Upper lobe of left lung (tissue), 6 donors: ENCODE measurements around the gene MAN2A2. TPM values are rescaled to one million over a fixed set of nuclear protein-coding genes. Genes with fewer than 3 reads are reported as not detected.

Source experiments
- ATAC-seq, 2 donors: fragments of 200-7000 bp; cut with Tn5 transposase; one replicate each; pipeline ENCODE4 v1.9.1; 2022; ENCODE audit warnings: mild to moderate bottlenecking in 2 of 2, moderate library complexity in 2 of 2; ENCODE audit not compliant: low FRiP score in 2 of 2
- DNase-seq, 2 donors: peaks; one replicate each; pipeline ENCODE4 v3.0.0-alpha.2; 2019 to 2020
- H3K27ac ChIP-seq, 4 donors: fragments of 200-600 bp; sonication (generic); one replicate each; pipeline ENCODE4 v1.5.1; 2016 to 2019
- H3K27me3 ChIP-seq, 4 donors: fragments of 200-600 bp; sonication (generic); one replicate each; pipeline ENCODE4 v1.5.1; 2017 to 2019
- H3K36me3 ChIP-seq, 4 donors: fragments of 200-600 bp; sonication (generic); one replicate each; pipeline ENCODE4 v1.5.1; 2016 to 2019
- H3K4me1 ChIP-seq, 4 donors: fragments of 200-600 bp; sonication (generic); one replicate each; pipeline ENCODE4 v1.5.1; 2018 to 2019
- H3K4me3 ChIP-seq, 4 donors: fragments of 200-600 bp; sonication (generic); one replicate each; pipeline ENCODE4 v1.5.1; 2017 to 2019; ENCODE audit warnings: mild to moderate bottlenecking in 2 of 4, moderate library complexity in 1 of 4
- H3K9me3 ChIP-seq, 4 donors: fragments of 200-600 bp; sonication (generic); one replicate each; pipeline ENCODE4 v1.5.1; 2018 to 2019
- CTCF ChIP-seq, 6 experiments: fragments of 450-650 bp in 4 of 6; fragments of 200-600 bp in 2 of 6; sonication (generic) in 2 of 6; IDR thresholded peaks; one replicate each; pipeline ENCODE4 v1.5.1; 2016 to 2019; ENCODE audit warnings: antibody characterized with exemption in 6 of 6
- EP300 ChIP-seq, 4 donors: sonication (generic); formaldehyde crosslinking; IDR thresholded peaks; one replicate each; pipeline ENCODE4 v1.5.1; 2017; ENCODE audit warnings: antibody characterized with exemption in 4 of 4, control low read depth in 2 of 4
- POLR2A ChIP-seq, 4 donors: fragments of 450-650 bp; IDR thresholded peaks; one replicate each; pipeline ENCODE4 v1.5.1; 2016 to 2017; ENCODE audit warnings: antibody characterized with exemption in 4 of 4, mild to moderate bottlenecking in 2 of 4
- POLR2AphosphoS5 ChIP-seq, 2 donors: sonication (generic); formaldehyde crosslinking; IDR thresholded peaks; one replicate each; pipeline ENCODE4 v1.5.1; 2017; ENCODE audit warnings: antibody characterized with exemption in 2 of 2
- WGBS, 2 donors: methylation state at CpG; one replicate each; pipeline ENCODE4 v1.1.5; 2017 to 2018; 5-methylcytosine and 5-hydroxymethylcytosine counted together
- total RNA-seq, 6 donors: library from RNA; depleted of rRNA in 4 of 6; stranded (reverse); fragments of >200 nt in 4 of 6; gene quantifications; one replicate each; pipeline versions ENCODE4 v1.1.0 to v1.2.1, GENCODE V29; 2016 to 2021
- donor health status: DM: no; HTN: no; CAD: no; lungs with moderate emphysema.
- donor health status: DM: no; HTN: yes; CAD: no; lungs with severe emphysema.

Gene MAN2A2
- total RNA-seq, 6 donors from 2014 or later = 36.8 to 219 (median 90.1) TPM

GRCh38 chr15:90891346-90891949 is 11.7 kb upstream of the MAN2A2 start:
- TF ChIP-seq EP300 (IDR thresholded peaks at IDR 0.05) = no peak
- no peak for TF ChIP-seq POLR2A (IDR thresholded peaks at IDR 0.05)
- no peak for TF ChIP-seq CTCF (IDR thresholded peaks at IDR 0.05)
- TF ChIP-seq POLR2AphosphoS5 (IDR thresholded peaks at IDR 0.05) = no peak
- no peak for ATAC-seq
- WGBS, 2 donors = 88 to 94% methylated on average over 7 to 8 of the region's 8 CpGs
- no peaks in the 10 kb centered on the region for H3K27me3 ChIP-seq
- peaks cover 22 to 85% (median 77%) of the 10 kb centered on the region in 4 donors for H3K36me3 ChIP-seq
- DNase-seq = no peak
- H3K9me3 ChIP-seq = no peaks in the 10 kb centered on the region
- peaks cover 3 to 18% (median 8%) of the 10 kb centered on the region in 4 donors for H3K4me1 ChIP-seq
- H3K27ac ChIP-seq = no peak overlapping the region
- H3K4me3 ChIP-seq = no peak overlapping the region

GRCh38 chr15:90892023-90892422 is 11.1 kb upstream of the MAN2A2 start:
- H3K4me3 ChIP-seq = no peak overlapping the region
- peaks cover 22 to 84% (median 74%) of the 10 kb centered on the region in 4 donors for H3K36me3 ChIP-seq
- WGBS, 2 donors = 96 to 97% methylated on average over 9 to 11 of the region's 11 CpGs
- H3K27ac ChIP-seq = no peak overlapping the region
- no peak for TF ChIP-seq EP300 (IDR thresholded peaks at IDR 0.05)
- TF ChIP-seq POLR2AphosphoS5 (IDR thresholded peaks at IDR 0.05) = no peak
- no peak for TF ChIP-seq POLR2A (IDR thresholded peaks at IDR 0.05)
- no peak for TF ChIP-seq CTCF (IDR thresholded peaks at IDR 0.05)
- DNase-seq (no peak), ATAC-seq (no peak)
- H3K27me3 ChIP-seq = no peaks in the 10 kb centered on the region
- H3K9me3 ChIP-seq = no peaks in the 10 kb centered on the region
- peaks cover 0 to 12% (median 6%) of the 10 kb centered on the region in 4 donors for H3K4me1 ChIP-seq

GRCh38 chr15:90892498-90893174 is 10.5 kb upstream of the MAN2A2 start:
- Histone ChIP-seq H3K36me3 (peaks cover 22 to 77% (median 69%) of the 10 kb centered on the region in 4 donors), H3K4me1 (peaks cover 0 to 9% (median 6%) of the 10 kb centered on the region in 4 donors), H3K4me3 (no peak overlapping the region), H3K9me3 (no peaks in the 10 kb centered on the region), H3K27me3 (no peaks in the 10 kb centered on the region), H3K27ac (no peak overlapping the region)
- WGBS, 2 donors = 89 to 95% methylated on average over 13 to 27 of the region's 29 CpGs
- DNase-seq (no peak), ATAC-seq (no peak)
- no peak for TF ChIP-seq POLR2A (IDR thresholded peaks at IDR 0.05)
- no peak for TF ChIP-seq EP300 (IDR thresholded peaks at IDR 0.05)
- TF ChIP-seq CTCF (IDR thresholded peaks at IDR 0.05) = no peak
- no peak for TF ChIP-seq POLR2AphosphoS5 (IDR thresholded peaks at IDR 0.05)

GRCh38 chr15:90893175-90894090 is 9.7 kb upstream of the MAN2A2 start:
- Histone ChIP-seq H3K4me1 (peaks cover 0 to 9% (median 6%) of the 10 kb centered on the region in 4 donors), H3K36me3 (peaks cover 22 to 77% (median 68%) of the 10 kb centered on the region in 4 donors), H3K4me3 (no peak overlapping the region), H3K27ac (no peak overlapping the region), H3K9me3 (no peaks in the 10 kb centered on the region), H3K27me3 (no peaks in the 10 kb centered on the region)
- ATAC-seq = no peak
- WGBS, 2 donors = 82 to 97% methylated on average over 2 to 33 of the region's 33 CpGs
- no peak for DNase-seq
- TF ChIP-seq CTCF (IDR thresholded peaks at IDR 0.05) = no peak
- TF ChIP-seq EP300 (IDR thresholded peaks at IDR 0.05) = no peak
- TF ChIP-seq POLR2A (IDR thresholded peaks at IDR 0.05) = no peak
